Natural killer cell (primary cell): ENCODE data around the gene GPR18. TPM values are rescaled to one million over a fixed set of nuclear protein-coding genes. Genes with fewer than 3 reads are reported as not detected.
A peak's percentile ranks its signal among the peaks of the same experiment; 100 is the strongest.

Experiments
- ATAC-seq, 3 donors: fragments of 150-1000 bp in 2 of 3; fragments of 200-7000 bp in 1 of 3; cut with Tn5 transposase; 1 replicate in 1 of 3; 2 replicates in 2 of 3; pipeline ENCODE4 v1.10.0; 2021; ENCODE audit warnings: mild to moderate bottlenecking in 2 of 3, moderate library complexity in 2 of 3
- DNase-seq, 2 donors: peaks; one replicate each; pipeline versions ENCODE4 v3.0.0 to v3.0.0-alpha.2; 2013 to 2021; ENCODE audit warnings: mixed read lengths in 1 of 2
- H3K27ac ChIP-seq: one replicate; pipeline ENCODE4 v1.5.1; 2013; ENCODE audit warnings: mild to moderate bottlenecking, low read length
- H3K27me3 ChIP-seq: one replicate; pipeline ENCODE4 v1.6.1; 2013; ENCODE audit warnings: low read length; ENCODE audit not compliant: control insufficient read depth, insufficient read depth
- H3K36me3 ChIP-seq: one replicate; pipeline ENCODE4 v1.6.1; 2013; ENCODE audit warnings: low read length; ENCODE audit not compliant: control insufficient read depth, insufficient read depth
- H3K4me1 ChIP-seq: one replicate; pipeline ENCODE4 v1.6.1; 2013; ENCODE audit warnings: low read length; ENCODE audit not compliant: control insufficient read depth, insufficient read depth
- H3K4me3 ChIP-seq: one replicate; pipeline ENCODE4 v1.5.1; 2013; ENCODE audit warnings: low read length
- H3K9me3 ChIP-seq: one replicate; pipeline ENCODE4 v1.6.1; 2013; ENCODE audit warnings: low read length; ENCODE audit not compliant: control insufficient read depth, insufficient read depth
- H3K27ac Mint-ChIP-seq, 2 donors: one replicate each; pipeline ENCODE4 v1.8.0; 2022; ENCODE audit warnings: mild to moderate bottlenecking in 2 of 2, mixed read lengths in 2 of 2, moderate library complexity in 1 of 2
- H3K27me3 Mint-ChIP-seq, 2 donors: one replicate each; pipeline ENCODE4 v1.8.0; 2022; ENCODE audit warnings: low read depth in 2 of 2, mixed read lengths in 2 of 2
- H3K36me3 Mint-ChIP-seq: one replicate; pipeline ENCODE4 v1.8.0; 2022; ENCODE audit warnings: mixed read lengths
- H3K4me1 Mint-ChIP-seq, 2 donors: one replicate each; pipeline ENCODE4 v1.8.0; 2022; ENCODE audit warnings: mixed read lengths in 2 of 2
- H3K4me3 Mint-ChIP-seq: one replicate; pipeline ENCODE4 v1.8.0; 2022; ENCODE audit warnings: mild to moderate bottlenecking, moderate library complexity, mixed read lengths
- H3K9me3 Mint-ChIP-seq, 2 donors: one replicate each; pipeline ENCODE4 v1.8.0; 2022; ENCODE audit warnings: mixed read lengths in 2 of 2
- WGBS: methylation state at CpG from one replicate; pipeline ENCODE4 v1.1.7; 2013; ENCODE audit warnings: missing lambda C conversion rate; ENCODE audit not compliant: insufficient coverage; 5-methylcytosine and 5-hydroxymethylcytosine counted together
- intact Hi-C: fragments of 100-400 bp; cut with micrococcal nuclease; formaldehyde crosslinking; loops from one replicate; pipeline ENCODE4 v1.14.2; 2022
- total RNA-seq, 4 donors: library from RNA; stranded (reverse); fragments of 120-200 nt in 1 of 4; gene quantifications; one replicate each; pipeline versions ENCODE4 v1.2.3 to v1.2.4, GENCODE V29; 2013 to 2022
- TF ChIP-seq, protein P1 (sequence below): fragments of 200-600 bp; IDR thresholded peaks from one replicate; pipeline ENCODE4 v1.8.0; 2022; ENCODE audit warnings: antibody characterized with exemption

GPR18 gene
- total RNA-seq, 3 donors from 2014 or later (not counting 1 experiment from before 2014, with no cell fraction given), result 11.4 to 41.7 (median 25.5) TPM

GRCh38 chr13:99298056-99298455 is 39.9 kb upstream of the GPR18 start:
- Mint-ChIP-seq H3K27ac (peak overlapping the region; percentile 3 to 63), H3K4me1 (peaks cover 49 to 62% of the 10 kb centered on the region in 2 donors), H3K4me3 (peak overlapping the region; percentile 17), H3K27me3 (no peaks in the 10 kb centered on the region), H3K36me3 (no peaks in the 10 kb centered on the region), H3K9me3 (no peaks in the 10 kb centered on the region)
- no peaks in the 10 kb centered on the region for H3K27me3 ChIP-seq
- DNase-seq, result no peak
- TF ChIP-seq, protein P1, sequence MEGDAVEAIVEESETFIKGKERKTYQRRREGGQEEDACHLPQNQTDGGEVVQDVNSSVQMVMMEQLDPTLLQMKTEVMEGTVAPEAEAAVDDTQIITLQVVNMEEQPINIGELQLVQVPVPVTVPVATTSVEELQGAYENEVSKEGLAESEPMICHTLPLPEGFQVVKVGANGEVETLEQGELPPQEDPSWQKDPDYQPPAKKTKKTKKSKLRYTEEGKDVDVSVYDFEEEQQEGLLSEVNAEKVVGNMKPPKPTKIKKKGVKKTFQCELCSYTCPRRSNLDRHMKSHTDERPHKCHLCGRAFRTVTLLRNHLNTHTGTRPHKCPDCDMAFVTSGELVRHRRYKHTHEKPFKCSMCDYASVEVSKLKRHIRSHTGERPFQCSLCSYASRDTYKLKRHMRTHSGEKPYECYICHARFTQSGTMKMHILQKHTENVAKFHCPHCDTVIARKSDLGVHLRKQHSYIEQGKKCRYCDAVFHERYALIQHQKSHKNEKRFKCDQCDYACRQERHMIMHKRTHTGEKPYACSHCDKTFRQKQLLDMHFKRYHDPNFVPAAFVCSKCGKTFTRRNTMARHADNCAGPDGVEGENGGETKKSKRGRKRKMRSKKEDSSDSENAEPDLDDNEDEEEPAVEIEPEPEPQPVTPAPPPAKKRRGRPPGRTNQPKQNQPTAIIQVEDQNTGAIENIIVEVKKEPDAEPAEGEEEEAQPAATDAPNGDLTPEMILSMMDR, result no peak
- intact Hi-C loops, result no loop called here
- no peak for ATAC-seq
- H3K36me3 ChIP-seq, result peaks cover 22% of the 10 kb centered on the region
- 50% methylated on average over 1 of the region's 2 CpGs for WGBS
- peak overlapping the region; percentile 46 for H3K27ac ChIP-seq
- H3K9me3 ChIP-seq, result no peaks in the 10 kb centered on the region
- peaks cover 30% of the 10 kb centered on the region for H3K4me1 ChIP-seq
- no peak overlapping the region for H3K4me3 ChIP-seq

GRCh38 chr13:99297331-99297730 is 39.2 kb upstream of the GPR18 start:
- Mint-ChIP-seq H3K4me3 (peak overlapping the region; percentile 79), H3K4me1 (peaks cover 50 to 58% of the 10 kb centered on the region in 2 donors), H3K9me3 (no peaks in the 10 kb centered on the region), H3K27ac (peak overlapping the region; percentile 3 to 69), H3K27me3 (no peaks in the 10 kb centered on the region), H3K36me3 (no peaks in the 10 kb centered on the region)
- ATAC-seq (no peak), DNase-seq (no peak)
- peaks cover 23% of the 10 kb centered on the region for H3K4me1 ChIP-seq
- TF ChIP-seq, protein P1, result no peak
- no peaks in the 10 kb centered on the region for H3K27me3 ChIP-seq
- H3K36me3 ChIP-seq, result peaks cover 22% of the 10 kb centered on the region
- no peaks in the 10 kb centered on the region for H3K9me3 ChIP-seq
- no peak overlapping the region for H3K4me3 ChIP-seq
- peak overlapping the region; percentile 63 for H3K27ac ChIP-seq
- intact Hi-C loops, result no loop called here

DNA sequence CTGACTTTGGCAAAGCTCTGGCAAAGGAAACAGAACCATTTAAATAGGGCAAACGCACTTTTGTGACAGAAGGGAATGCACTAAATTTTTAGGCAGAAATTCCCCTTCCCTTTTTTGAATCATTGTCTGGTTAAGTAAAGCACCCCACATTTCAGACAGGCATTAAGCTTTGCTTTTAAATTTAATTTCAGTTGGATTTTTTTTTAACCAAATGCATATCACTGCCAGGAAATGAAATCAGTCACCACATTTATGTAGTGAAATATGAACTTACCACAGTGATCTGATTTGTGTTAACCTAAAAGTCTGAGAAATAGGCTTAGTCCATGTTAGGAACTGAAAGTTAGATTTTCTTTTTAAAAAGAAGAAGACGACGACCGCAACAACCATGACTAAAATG is 38.2 kb upstream of the GPR18 start:
- Mint-ChIP-seq H3K36me3 (no peaks in the 10 kb centered on the region), H3K27me3 (no peaks in the 10 kb centered on the region), H3K4me1 (peaks cover 42 to 53% of the 10 kb centered on the region in 2 donors), H3K4me3 (peak overlapping the region; percentile 79), H3K9me3 (no peaks in the 10 kb centered on the region), H3K27ac (peak overlapping the region; percentile 69 to 74)
- DNase-seq, result peak in 1 of 2 donors; percentile 65
- ATAC-seq, result peak; percentile 62 to 75 (median 70)
- no peaks in the 10 kb centered on the region for H3K9me3 ChIP-seq
- peaks cover 17% of the 10 kb centered on the region for H3K4me1 ChIP-seq
- WGBS, result 13% methylated on average over 1 of the region's 4 CpGs
- TF ChIP-seq, protein P1, result no peak
- H3K36me3 ChIP-seq, result peaks cover 22% of the 10 kb centered on the region
- H3K4me3 ChIP-seq, result no peak overlapping the region
- peak overlapping the region; percentile 63 for H3K27ac ChIP-seq
- intact Hi-C loops, result no loop called here
- no peaks in the 10 kb centered on the region for H3K27me3 ChIP-seq
